H1 (cell line): Measurements from ENCODE around the gene USE1.

Experiments used
- CBX5 ChIP-seq: fragments of 300-800, 300-1000 bp; sonication (generic); IDR thresholded peaks from 2 replicates; pipeline ENCODE4 v1.7.1; 2016; ENCODE audit warnings: antibody characterized with exemption, low read length, low read depth
- CREB1 ChIP-seq: IDR thresholded peaks from 2 replicates; pipeline ENCODE4 v1.6.1; 2012; ENCODE audit warnings: inconsistent platforms
- CTCF ChIP-seq, 3 experiments: IDR thresholded peaks; 1 replicate in 2 of 3; 2 replicates in 1 of 3; pipeline versions ENCODE4 v1.5.1 to v1.6.1; 2011; ENCODE audit warnings: low read length in 3 of 3, mild to moderate bottlenecking in 3 of 3, inconsistent platforms in 2 of 3, low read depth in 1 of 3, moderate library complexity in 1 of 3; ENCODE audit not compliant: insufficient read depth in 1 of 3; ENCODE audit errors: control extremely low read depth in 1 of 3
- POLR2A ChIP-seq, 2 experiments: IDR thresholded peaks; 1 replicate in 1 of 2; 2 replicates in 1 of 2; pipeline ENCODE4 v1.6.1; 2011; ENCODE audit warnings: low read depth in 2 of 2, low read length in 2 of 2, mild to moderate bottlenecking in 2 of 2; ENCODE audit errors: control extremely low read depth in 1 of 2
- SIX5 ChIP-seq: IDR thresholded peaks from 2 replicates; pipeline ENCODE4 v1.6.1; 2011; ENCODE audit warnings: mild to moderate bottlenecking, low read depth, low read length
- TAF1 ChIP-seq: IDR thresholded peaks from 2 replicates; pipeline ENCODE4 v1.6.1; 2011; ENCODE audit warnings: mild to moderate bottlenecking, low read depth, low read length
- TF ChIP-seq, protein P1 (sequence below): IDR thresholded peaks from 2 replicates; pipeline ENCODE4 v1.6.1; 2011; ENCODE audit warnings: low read depth, mild to moderate bottlenecking, low read length; ENCODE audit not compliant: insufficient read depth

DNA sequence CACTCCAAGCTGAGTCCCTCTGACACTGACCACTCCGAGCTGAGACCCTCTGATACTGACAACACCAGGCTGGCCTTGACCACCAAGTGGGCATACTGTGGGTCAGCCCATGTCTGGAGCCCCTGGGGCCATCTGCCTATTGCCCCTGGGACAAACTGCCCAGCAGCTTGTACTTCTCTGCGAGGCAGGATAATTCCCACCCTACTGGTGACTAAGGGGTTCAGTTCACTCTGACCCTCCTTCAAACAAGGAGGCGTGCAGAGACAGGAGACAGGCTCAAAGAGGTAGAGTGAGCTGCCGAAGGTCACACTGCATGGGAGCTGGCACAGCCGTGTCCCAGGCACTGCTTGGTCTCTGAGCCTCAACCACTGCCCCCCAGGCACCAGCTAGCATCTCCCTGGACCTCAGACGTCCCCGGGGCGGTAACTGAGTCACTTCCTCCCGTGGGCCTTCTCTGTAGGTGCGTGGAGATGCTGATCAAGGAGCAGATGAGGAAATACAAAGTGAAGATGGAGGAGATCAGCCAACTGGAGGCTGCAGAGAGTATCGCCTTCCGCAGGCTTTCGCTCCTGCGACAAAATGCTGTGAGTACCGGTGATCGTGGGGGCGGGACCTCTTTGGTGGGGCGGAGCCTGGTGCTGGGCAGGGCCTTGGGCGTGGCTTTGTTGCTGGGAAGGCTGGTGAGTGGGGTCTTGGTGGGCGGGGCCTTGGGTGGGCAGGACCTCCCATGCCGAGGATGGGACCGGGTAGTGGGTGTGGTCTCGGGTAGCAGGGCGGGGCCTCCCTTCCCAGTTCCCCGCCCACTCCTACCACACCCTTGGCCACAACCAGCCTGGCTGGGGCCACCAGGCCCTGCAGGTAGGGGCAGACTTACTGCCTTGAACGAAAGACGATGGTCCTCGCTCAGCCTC lies 5.8 kb upstream of the USE1 start:
- TF ChIP-seq CREB1 (no peak), TAF1 (peak; percentile 79; the same call in 1 of the 2 replicates), CTCF (IDR thresholded peaks at IDR 0.05; ENCODE audit: control extremely low read depth in 1 of 3, insufficient read depth in 1 of 3, low read depth in 1 of 3, low read length in 3 of 3) (peak in 2 of 3 experiments; percentile 18 to 29; a peak in 2 of 4 replicates), POLR2A (IDR thresholded peaks at IDR 0.05; ENCODE audit: control extremely low read depth in 1 of 2, low read depth in 2 of 2, low read length in 2 of 2) (peak in 1 of 2 experiments; percentile 70; a peak in 1 of 3 replicates), CBX5 (no peak), SIX5 (no peak)
- TF ChIP-seq, protein P1, sequence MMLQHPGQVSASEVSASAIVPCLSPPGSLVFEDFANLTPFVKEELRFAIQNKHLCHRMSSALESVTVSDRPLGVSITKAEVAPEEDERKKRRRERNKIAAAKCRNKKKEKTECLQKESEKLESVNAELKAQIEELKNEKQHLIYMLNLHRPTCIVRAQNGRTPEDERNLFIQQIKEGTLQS, result no peak
